ELR (cell line): ENCODE results near the gene RING1.

ENCODE experiments used
- DNase-seq: peaks from one replicate; pipeline ENCODE4 v3.0.0-alpha.2; 2015; ENCODE audit warnings: low read depth

Gene RING1

DNA sequence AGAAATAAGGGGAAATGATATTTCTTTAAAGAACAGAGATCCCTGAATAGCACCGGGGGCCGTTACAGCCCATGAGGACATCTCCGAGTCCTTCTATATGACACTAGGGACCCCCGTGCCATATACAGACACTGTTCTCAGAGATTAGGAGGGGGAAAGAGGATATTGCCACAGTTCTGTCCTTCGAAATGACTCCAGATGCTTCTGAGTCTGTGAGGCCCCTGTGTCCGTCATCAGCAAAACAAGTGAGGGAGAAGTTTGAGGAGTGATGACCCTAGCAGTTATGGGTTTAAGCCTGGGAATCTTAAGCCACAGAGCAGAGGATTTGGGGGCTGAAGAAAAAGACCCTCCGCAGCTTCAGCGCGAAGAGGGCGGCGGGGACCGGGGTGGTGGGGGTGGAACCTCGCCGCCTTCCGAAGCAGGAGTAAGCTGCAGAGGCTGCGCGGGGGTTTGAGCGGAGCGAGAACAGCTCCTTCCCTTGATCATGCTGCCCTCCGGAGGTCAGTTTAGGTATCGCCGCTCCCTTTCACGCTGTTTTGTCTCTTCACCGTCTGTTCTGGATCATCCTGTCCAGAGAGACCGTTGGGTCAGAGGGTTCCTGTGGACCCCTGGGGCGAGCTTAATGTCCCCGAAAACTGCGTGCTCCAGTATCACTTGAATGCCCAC is 39.8 kb downstream of the RING1 start:
- peak; percentile 93 for DNase-seq

DNA sequence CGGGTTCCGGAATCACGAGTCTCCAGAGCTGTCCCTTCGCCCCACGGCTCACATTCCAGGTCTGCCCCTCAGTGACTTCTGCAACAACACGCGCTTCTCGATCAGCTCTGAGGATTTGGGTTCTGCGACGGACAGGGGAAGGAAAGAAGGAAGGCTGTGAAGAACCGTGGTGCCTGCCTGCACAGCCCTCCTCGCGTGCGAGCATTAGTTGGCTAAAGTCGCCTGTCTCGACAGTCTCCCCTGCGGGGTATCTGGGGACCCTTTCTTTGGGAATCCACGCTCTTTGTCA is 40.3 kb downstream of the RING1 start:
- DNase-seq: peak; percentile 69

DNA sequence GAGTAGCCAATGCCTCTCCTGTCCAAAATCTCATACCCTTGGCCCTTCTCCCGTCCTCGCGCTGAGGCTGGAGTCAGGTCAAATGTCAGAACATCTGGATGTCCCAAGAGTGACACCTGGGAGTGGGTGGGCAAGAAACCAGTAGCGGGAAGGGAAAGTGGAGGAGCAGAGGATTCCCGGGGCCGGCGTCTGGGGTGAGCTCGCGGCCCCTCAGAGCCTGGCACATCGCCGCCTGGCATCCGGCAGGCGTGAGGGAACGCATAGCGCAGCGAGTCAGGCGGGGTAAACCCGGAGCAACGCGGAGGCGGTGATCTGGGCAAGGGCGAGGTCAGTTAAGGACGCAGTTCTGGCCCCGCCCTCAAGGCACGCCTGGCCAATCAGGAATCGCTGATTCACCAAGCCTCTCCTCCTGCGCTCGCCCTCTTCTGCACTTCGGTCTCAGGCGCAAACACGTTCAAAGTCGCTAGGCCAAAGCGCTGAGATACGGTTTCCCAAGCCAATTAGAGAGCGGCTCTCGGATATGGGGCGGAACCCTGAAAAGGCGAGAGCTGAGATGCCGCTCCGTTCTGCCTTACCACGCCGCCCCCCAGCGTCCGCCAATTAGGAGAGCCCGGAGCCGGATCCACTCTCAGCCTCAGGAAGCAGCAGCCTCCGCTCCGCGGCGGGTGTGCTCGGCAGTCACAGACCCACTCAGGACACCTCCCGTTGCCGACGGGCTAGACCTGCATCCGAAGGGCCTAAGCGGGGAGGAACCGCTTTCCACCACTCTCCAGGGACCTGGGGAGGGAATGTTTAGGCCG is 40.8 kb downstream of the RING1 start:
- DNase-seq: peak; percentile 100

DNA sequence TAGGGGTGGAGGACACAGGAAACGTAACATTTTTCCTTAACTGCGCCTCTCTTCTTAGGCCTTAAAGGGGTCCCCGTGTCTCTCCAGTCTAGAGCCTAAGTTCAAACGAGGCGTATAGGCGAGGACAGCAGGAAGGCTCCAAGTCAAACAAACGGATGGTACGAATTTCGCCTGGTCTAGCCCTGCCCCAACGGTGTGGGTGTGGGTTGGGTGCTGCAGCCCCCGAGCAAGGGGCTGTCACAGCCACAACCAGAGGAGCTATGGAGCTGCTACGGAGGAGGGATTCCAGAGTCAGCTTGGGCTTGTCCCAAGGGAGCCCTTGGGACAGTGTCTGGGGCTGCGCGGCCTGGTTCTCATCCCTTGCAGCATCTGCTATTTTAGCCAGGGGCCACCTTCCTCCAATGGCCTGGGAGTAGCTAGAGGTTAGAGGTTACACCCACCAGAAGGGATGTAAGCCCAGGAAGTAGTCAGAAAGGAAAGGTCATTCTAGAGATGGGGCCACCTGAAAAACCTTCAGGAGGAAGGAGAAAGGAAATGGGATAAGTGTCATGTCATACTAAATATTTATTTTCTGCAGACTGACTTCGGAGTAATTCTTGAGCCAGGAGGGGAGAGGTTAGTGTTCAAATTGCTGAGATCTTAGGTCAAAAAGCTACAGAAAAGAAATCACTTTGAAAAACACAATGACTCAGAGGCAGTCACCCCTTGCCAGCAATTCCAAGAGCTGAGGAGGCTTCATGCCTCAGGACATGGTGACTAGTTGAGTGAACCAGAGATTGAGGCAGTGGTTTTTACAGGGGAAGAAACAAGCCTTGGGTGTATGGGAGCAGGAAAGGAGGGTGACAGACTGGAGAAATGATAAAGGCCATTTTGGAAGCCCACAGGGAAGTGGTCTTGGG is 41.7 kb downstream of the RING1 start:
- DNase-seq: peak; percentile 97

DNA sequence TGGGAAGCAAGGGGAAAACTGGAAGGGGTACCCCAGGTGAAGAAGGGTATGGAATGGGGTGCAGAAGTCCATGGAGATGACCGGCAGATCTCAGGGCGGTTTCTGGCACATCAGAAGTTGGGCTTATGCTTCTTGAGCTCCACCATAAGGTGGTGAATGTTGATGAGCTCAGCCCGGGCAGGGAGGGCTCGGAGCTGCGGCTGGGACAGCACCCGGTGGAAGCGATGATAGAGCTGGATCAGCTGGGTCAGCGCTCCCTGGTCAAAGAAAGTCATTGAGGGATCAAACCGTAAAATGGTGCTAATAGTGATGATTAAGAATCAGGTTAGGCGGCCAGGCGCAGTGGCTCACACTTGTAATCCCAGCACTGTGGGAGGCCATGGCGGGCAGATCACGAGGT is 42.4 kb downstream of the RING1 start:
- no peak for DNase-seq

DNA sequence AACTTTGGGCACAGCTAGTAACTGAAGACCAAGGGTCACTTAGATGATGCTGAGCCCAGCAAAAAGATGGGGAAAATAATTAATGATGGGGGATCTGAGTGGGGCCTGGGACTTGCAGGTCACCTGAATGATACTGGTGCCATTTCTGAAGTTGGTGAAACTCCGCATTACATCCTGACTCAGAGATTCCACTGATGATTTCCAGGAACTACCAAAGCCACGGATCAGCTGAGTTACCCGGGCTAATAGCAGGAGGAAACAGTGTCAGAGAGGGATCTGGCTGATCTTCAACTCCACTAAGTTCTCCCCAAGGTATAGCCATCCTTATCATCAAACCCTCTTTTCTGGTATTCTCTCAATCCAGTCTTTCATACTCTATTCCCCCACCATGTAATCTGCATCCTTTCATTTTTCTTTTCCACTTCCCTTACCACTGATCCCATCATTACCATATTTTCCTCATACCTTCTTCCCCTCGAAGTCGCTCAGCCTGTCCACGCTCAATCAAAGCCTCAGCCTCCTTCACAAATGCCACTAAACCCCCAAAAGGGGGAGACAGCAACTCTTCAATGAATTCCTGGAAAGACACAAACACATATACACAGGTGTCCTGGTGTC is 43.2 kb downstream of the RING1 start:
- no peak for DNase-seq

DNA sequence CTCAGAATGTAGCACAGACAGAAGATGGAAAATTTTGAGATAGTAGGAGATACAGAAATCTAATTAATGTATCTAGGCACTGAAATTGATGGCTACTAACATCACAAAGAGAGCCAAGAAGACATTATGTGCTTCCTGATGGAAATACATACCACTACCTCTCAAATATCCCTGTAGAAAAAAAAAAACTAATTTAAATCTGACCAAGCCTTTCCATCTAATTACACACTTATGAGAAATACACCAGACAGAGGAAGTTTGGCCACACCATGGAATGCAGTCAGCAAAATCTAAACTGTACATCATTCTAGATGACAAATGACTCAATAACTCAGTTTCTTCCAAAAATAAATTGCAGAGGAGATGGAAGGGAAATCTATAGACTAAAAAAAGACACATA is 44.5 kb downstream of the RING1 start:
- DNase-seq: peak; percentile 57

DNA sequence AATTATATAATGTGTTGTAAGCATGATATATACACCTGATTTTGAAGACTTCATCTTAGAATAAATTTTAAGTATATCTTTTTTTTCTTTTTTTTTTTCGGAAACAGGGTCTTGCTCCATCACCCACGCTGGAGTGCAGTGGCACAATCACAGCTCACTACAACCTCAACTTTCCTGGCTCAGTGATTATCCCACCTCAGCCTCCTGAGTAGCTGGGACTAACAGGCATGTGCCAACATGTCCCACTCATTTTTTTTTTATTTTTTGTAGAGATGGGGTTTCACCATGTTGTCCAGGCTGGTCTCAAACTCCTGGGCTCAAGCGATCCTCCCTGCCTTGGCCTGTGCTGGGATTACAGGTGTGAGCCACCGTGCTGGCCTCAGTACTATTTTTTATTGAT is 46.3 kb downstream of the RING1 start:
- DNase-seq: no peak

DNA sequence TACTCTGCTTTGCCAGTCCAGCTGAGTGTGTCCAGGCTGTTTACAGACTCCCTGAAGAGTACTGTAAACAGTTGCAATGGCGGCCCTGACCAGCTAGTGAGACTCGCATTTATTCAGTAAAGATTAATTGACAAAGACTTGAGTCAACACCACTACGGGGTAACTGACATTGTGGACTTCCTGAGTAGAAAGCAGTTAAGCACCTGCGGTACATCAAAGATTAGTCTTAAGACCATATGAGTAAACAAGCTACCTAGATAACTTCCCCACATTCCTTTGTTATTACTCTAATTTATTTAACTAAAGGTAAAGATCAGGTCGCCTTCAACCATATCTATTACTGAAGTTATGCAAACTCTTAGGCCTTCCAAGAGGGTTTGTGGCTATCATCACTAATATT is 50.7 kb downstream of the RING1 start:
- no peak for DNase-seq
